ENCODE data around the gene KASH5. TPM values are rescaled to one million over a fixed set of nuclear protein-coding genes. Genes with fewer than 3 reads are reported as not detected.
A peak's percentile ranks its signal among the peaks of the same experiment; 100 is the strongest.

KASH5 gene
- total RNA-seq, 2 experiments from 2014 or later, result 12.0 to 16.3 TPM

DNA sequence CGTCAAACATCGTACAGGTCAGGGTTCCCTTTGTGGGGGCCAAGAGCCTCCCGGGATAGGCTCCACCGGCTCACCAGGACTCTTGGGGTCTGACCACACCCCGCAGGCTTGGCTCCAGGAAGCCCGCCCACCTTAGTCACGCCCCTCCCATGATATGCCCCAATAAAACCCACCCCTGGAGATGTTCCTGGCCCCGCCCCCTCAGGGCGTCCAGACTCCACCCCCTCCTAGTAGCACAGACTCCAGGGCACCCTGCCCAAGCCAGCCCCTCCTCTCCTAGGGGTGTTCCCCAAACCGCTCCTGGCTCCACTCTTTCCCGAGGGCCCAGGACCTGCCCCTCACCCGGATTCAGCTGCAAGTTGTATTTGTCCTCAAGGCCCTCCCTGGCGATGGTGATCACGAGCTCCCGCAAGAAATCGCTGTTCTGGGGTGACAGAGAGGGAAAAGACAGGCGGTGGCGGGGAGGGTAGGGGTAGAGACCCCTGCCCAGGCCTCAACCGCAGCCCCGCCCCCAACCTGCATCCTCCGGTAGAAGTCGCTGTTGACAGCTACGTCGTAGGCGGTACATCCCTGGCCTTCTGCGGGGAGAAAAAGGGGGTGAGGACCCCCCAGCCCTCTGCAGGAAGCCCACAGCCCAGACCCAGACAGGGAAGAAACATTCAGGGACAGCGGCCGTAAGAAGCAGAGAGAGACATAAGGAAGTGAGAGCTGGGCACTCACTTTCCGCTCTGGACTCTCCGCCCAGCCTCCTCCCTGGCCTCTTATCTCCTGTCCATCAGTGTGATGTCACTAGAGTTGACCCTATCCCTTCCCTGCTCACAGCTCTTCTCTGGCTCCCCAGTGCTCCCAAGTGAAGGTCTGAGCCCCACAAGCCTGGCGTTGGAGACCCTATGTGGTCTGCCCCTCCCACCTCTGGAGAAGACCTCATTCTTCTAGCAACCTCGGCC lies 59.7 kb downstream of the KASH5 start:
- TF ChIP-seq, protein P1, sequence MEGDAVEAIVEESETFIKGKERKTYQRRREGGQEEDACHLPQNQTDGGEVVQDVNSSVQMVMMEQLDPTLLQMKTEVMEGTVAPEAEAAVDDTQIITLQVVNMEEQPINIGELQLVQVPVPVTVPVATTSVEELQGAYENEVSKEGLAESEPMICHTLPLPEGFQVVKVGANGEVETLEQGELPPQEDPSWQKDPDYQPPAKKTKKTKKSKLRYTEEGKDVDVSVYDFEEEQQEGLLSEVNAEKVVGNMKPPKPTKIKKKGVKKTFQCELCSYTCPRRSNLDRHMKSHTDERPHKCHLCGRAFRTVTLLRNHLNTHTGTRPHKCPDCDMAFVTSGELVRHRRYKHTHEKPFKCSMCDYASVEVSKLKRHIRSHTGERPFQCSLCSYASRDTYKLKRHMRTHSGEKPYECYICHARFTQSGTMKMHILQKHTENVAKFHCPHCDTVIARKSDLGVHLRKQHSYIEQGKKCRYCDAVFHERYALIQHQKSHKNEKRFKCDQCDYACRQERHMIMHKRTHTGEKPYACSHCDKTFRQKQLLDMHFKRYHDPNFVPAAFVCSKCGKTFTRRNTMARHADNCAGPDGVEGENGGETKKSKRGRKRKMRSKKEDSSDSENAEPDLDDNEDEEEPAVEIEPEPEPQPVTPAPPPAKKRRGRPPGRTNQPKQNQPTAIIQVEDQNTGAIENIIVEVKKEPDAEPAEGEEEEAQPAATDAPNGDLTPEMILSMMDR (conservative IDR thresholded peaks at IDR 0.05; ENCODE audit: low read length), result no peak
- TF ChIP-seq EZH2phosphoT487 (IDR thresholded peaks at IDR 0.05; ENCODE audit: borderline replicate concordance, low read depth, low read length), result no peak
- H2AFZ ChIP-seq (ENCODE audit: low read length), result no peak overlapping the region
- peak; percentile 80 for DNase-seq (ENCODE audit: low spot score)
- no peaks in the 10 kb centered on the region for H4K20me1 ChIP-seq (ENCODE audit: insufficient read depth, low read length)
- CTCF ChIA-PET (ENCODE audit: unreplicated experiment), result no interaction called here
- POLR2A ChIA-PET, result no interaction called here
- no peaks in the 10 kb centered on the region for H3K9me2 ChIP-seq (ENCODE audit: insufficient read depth, low read length)
- peaks cover 43% of the 10 kb centered on the region for H3K36me3 ChIP-seq (ENCODE audit: insufficient read depth, low read length)
- H3K4me1 ChIP-seq (ENCODE audit: insufficient read depth, low read length, poor library complexity, severe bottlenecking), result peaks cover 24% of the 10 kb centered on the region
- H3K27ac ChIP-seq (ENCODE audit: low read depth, low read length, poor library complexity, severe bottlenecking), result no peak overlapping the region
- intact Hi-C loops (cut with micrococcal nuclease; ENCODE audit: unreplicated experiment), result loop anchor here (10.0 kb wide), 1 partner anchor 113 kb away; the partner anchor contains the start of gene CD37
- H3K4me3 ChIP-seq (ENCODE audit: low read depth, low read length, poor library complexity, severe bottlenecking), result no peak overlapping the region
- no peaks in the 10 kb centered on the region for H3K9me3 ChIP-seq (ENCODE audit: low read length)
- no peak overlapping the region for H3K4me2 ChIP-seq (ENCODE audit: low read length)
- H3K79me2 ChIP-seq (ENCODE audit: insufficient read depth, low read depth, low read length), result peaks cover 22% of the 10 kb centered on the region
- BruUV-seq (replicated peaks), result no TSS peak

DNA sequence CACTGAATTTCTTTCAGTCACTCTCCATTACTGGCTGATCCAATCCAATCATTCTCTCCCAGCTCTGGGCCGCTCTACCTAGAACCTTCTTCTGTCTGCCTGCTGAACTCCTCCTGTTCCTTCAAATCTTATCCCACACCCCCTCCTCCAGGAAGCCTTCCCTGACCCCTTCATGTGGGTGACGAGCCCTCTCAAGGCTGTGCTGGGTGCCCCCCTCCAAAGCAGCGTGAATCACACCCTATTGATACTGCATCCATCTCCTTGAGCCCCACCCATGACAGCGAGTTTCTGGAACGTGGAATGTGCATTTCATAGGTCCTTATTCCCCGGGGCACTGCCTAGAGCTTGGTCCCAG lies 60.4 kb downstream of the KASH5 start:
- POLR2A ChIA-PET, result no interaction called here
- Histone ChIP-seq H4K20me1 (ENCODE audit: insufficient read depth, low read length) (no peaks in the 10 kb centered on the region), H3K9me2 (ENCODE audit: insufficient read depth, low read length) (no peaks in the 10 kb centered on the region), H3K79me2 (ENCODE audit: insufficient read depth, low read depth, low read length) (peaks cover 22% of the 10 kb centered on the region), H3K27ac (ENCODE audit: low read depth, low read length, poor library complexity, severe bottlenecking) (no peak overlapping the region), H3K4me1 (ENCODE audit: insufficient read depth, low read length, poor library complexity, severe bottlenecking) (peaks cover 24% of the 10 kb centered on the region), H2AFZ (ENCODE audit: low read length) (no peak overlapping the region), H3K4me3 (ENCODE audit: low read depth, low read length, poor library complexity, severe bottlenecking) (no peak overlapping the region), H3K4me2 (ENCODE audit: low read length) (no peak overlapping the region), H3K9me3 (ENCODE audit: low read length) (no peaks in the 10 kb centered on the region), H3K36me3 (ENCODE audit: insufficient read depth, low read length) (peaks cover 43% of the 10 kb centered on the region)
- DNase-seq (ENCODE audit: low spot score), result no peak
- CTCF ChIA-PET (ENCODE audit: unreplicated experiment), result no interaction called here
- no TSS peak for BruUV-seq (replicated peaks)
- TF ChIP-seq, protein P1 (conservative IDR thresholded peaks at IDR 0.05; ENCODE audit: low read length), result no peak
- TF ChIP-seq EZH2phosphoT487 (IDR thresholded peaks at IDR 0.05; ENCODE audit: borderline replicate concordance, low read depth, low read length), result no peak
- intact Hi-C loops (cut with micrococcal nuclease; ENCODE audit: unreplicated experiment), result loop anchor here (10.0 kb wide), 1 partner anchor 114 kb away; the partner anchor contains the start of gene CD37

DNA sequence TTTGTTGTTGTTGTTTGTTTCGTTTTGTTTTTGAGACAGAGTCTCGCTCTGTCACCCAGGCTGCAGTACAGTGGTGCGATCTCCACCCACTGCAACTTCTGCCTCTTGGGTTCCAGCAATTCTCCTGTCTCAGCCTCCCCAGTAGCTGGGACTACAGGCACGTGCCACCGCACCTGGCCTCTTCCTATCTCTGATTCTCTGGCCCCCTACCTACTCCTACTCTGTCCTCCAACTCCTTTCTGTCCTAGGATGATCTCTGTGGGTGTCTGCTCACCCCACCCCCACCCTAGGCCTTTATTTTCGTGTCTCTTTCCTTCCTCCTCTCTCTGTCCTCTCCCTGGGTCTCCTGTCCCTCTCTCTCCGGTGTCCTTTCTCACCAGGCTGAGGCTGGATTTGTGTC lies 62.4 kb downstream of the KASH5 start:
- TF ChIP-seq, protein P1 (conservative IDR thresholded peaks at IDR 0.05; ENCODE audit: low read length), result no peak
- no peak for TF ChIP-seq EZH2phosphoT487 (IDR thresholded peaks at IDR 0.05; ENCODE audit: borderline replicate concordance, low read depth, low read length)
- peak overlapping the region; percentile 93 for H3K4me3 ChIP-seq (ENCODE audit: low read depth, low read length, poor library complexity, severe bottlenecking)
- no peaks in the 10 kb centered on the region for H3K9me3 ChIP-seq (ENCODE audit: low read length)
- POLR2A ChIA-PET, result no interaction called here
- intact Hi-C loops (cut with micrococcal nuclease; ENCODE audit: unreplicated experiment), result loop anchor here (5.0 kb wide), 1 partner anchor 37 kb away; the partner anchor contains the start of gene RPL13A
- H3K79me2 ChIP-seq (ENCODE audit: insufficient read depth, low read depth, low read length), result peaks cover 36% of the 10 kb centered on the region
- no peak overlapping the region for H2AFZ ChIP-seq (ENCODE audit: low read length)
- CTCF ChIA-PET (ENCODE audit: unreplicated experiment), result no interaction called here
- H4K20me1 ChIP-seq (ENCODE audit: insufficient read depth, low read length), result no peaks in the 10 kb centered on the region
- H3K4me1 ChIP-seq (ENCODE audit: insufficient read depth, low read length, poor library complexity, severe bottlenecking), result peaks cover 31% of the 10 kb centered on the region
- no peak overlapping the region for H3K27ac ChIP-seq (ENCODE audit: low read depth, low read length, poor library complexity, severe bottlenecking)
- no TSS peak for BruUV-seq (replicated peaks)
- no peak for DNase-seq (ENCODE audit: low spot score)
- no peaks in the 10 kb centered on the region for H3K9me2 ChIP-seq (ENCODE audit: insufficient read depth, low read length)
- H3K36me3 ChIP-seq (ENCODE audit: insufficient read depth, low read length), result peaks cover 43% of the 10 kb centered on the region
- H3K4me2 ChIP-seq (ENCODE audit: low read length), result peak overlapping the region; percentile 88

Measured in OCI-LY7 (cell line).